NCI-H128 (cell line): ENCODE results near the gene ZNF213.

ENCODE experiments used
- DNase-seq: peaks from one replicate; lab custom pipeline; 2025; ENCODE audit not compliant: unreplicated experiment; lab: John Stamatoyannopoulos, UW

ZNF213 gene

GRCh38 chr16:3190949-3191353 is 56.1 kb downstream of the ZNF213 start:
- DNase-seq = no peak
